Fibroblast of lung (primary cell): ENCODE data around the gene PGGT1B. TPM values are rescaled to one million over a fixed set of nuclear protein-coding genes. Genes with fewer than 3 reads are reported as not detected.
A peak's percentile ranks its signal among the peaks of the same experiment; 100 is the strongest.

Experiments used
- DNase-seq, 2 donors: peaks; one replicate each; pipeline versions ENCODE4 v3.0.0 to v3.0.0-alpha.2; 2010; ENCODE audit warnings: low read depth in 2 of 2
- H2AFZ ChIP-seq: 2 replicates; pipeline ENCODE4 v1.5.1; 2012; ENCODE audit warnings: low read length, control low read depth, inconsistent platforms
- H3K27ac ChIP-seq: 2 replicates; pipeline ENCODE4 v1.5.1; 2011; ENCODE audit warnings: low read length, control low read depth; ENCODE audit not compliant: insufficient read depth
- H3K27me3 ChIP-seq: 2 replicates; pipeline ENCODE4 v1.5.1; 2011; ENCODE audit warnings: mild to moderate bottlenecking, low read length; ENCODE audit not compliant: control insufficient read depth, insufficient read depth
- H3K36me3 ChIP-seq: 2 replicates; pipeline ENCODE4 v1.5.1; 2011; ENCODE audit warnings: low read length; ENCODE audit not compliant: control insufficient read depth, insufficient read depth
- H3K4me1 ChIP-seq: 2 replicates; pipeline ENCODE4 v1.5.1; 2011; ENCODE audit warnings: low read length; ENCODE audit not compliant: control insufficient read depth, insufficient read depth; ENCODE audit errors: extremely low read depth
- H3K4me2 ChIP-seq: 2 replicates; pipeline ENCODE4 v1.5.1; 2011; ENCODE audit warnings: low read length, control low read depth; ENCODE audit not compliant: insufficient read depth; ENCODE audit errors: extremely low read depth
- H3K4me3 ChIP-seq, 4 experiments: fragments of 200-600 bp in 1 of 4; sonication (generic) in 1 of 4; replicated peaks in 1 of 4; 2 replicates each; pipeline ENCODE4 v1.5.1; 2011 to 2016; ENCODE audit warnings: low read length in 4 of 4, low read depth in 3 of 4, mild to moderate bottlenecking in 3 of 4, control low read depth in 2 of 4, inconsistent platforms in 1 of 4, mixed read lengths in 1 of 4; ENCODE audit not compliant: insufficient read depth in 1 of 4; ENCODE audit errors: control extremely low read depth in 1 of 4
- H3K79me2 ChIP-seq: 2 replicates; pipeline ENCODE4 v1.5.1; 2012; ENCODE audit warnings: mild to moderate bottlenecking, low read length, inconsistent platforms; ENCODE audit not compliant: control insufficient read depth, insufficient read depth
- H3K9ac ChIP-seq: 2 replicates; pipeline ENCODE4 v1.5.1; 2011; ENCODE audit warnings: mild to moderate bottlenecking, low read length, control low read depth; ENCODE audit not compliant: insufficient read depth
- H3K9me3 ChIP-seq: 2 replicates; pipeline ENCODE4 v1.5.1; 2012; ENCODE audit warnings: low read depth, low read length; ENCODE audit not compliant: control insufficient read depth, insufficient read depth
- H4K20me1 ChIP-seq: 2 replicates; pipeline ENCODE4 v1.5.1; 2011; ENCODE audit warnings: low read length; ENCODE audit not compliant: control insufficient read depth, insufficient read depth; ENCODE audit errors: extremely low read depth
- EZH2 ChIP-seq: IDR thresholded peaks from 2 replicates; pipeline ENCODE4 v1.5.1; 2012; ENCODE audit warnings: low read length, control low read depth, mild to moderate bottlenecking; ENCODE audit errors: missing control alignments
- polyA minus RNA-seq: library from RNA; depleted of rRNA, polyadenylated mRNA; stranded (reverse); fragments of >200 nt; gene quantifications from 2 replicates; pipeline ENCODE4 v1.2.3, GENCODE V29; 2011; ENCODE audit warnings: low replicate concordance
- polyA plus RNA-seq, 2 donors: library from polyadenylated mRNA; depleted of rRNA in 1 of 2; stranded (reverse) in 1 of 2; unstranded in 1 of 2; fragments of >200 nt; gene quantifications; 2 replicates each; pipeline ENCODE4 v1.2.1, GENCODE V29; 2011 to 2012; ENCODE audit warnings: missing spikeins in 1 of 2
- total RNA-seq: library from RNA; depleted of rRNA; stranded (reverse); fragments of >200 nt; gene quantifications from 2 replicates; pipeline ENCODE4 v1.2.1, GENCODE V29; 2014
- TF ChIP-seq, protein P1 (sequence below), 2 donors: IDR thresholded peaks in 1 of 2; conservative IDR thresholded peaks in 1 of 2; 1 replicate in 1 of 2; 2 replicates in 1 of 2; pipeline ENCODE4 v1.5.1; 2011 to 2012; ENCODE audit warnings: low read length in 2 of 2, control low read depth in 1 of 2, inconsistent platforms in 1 of 2, low read depth in 1 of 2, mild to moderate bottlenecking in 1 of 2

Gene PGGT1B
- total RNA-seq (12.4 and 13.6 TPM in 2 replicates), polyA plus RNA-seq (1.9 and 2.5 TPM in 2 replicates), polyA minus RNA-seq (11.4 and 30.1 TPM in 2 replicates)
- 12.6 and 13.5 TPM in 2 replicates for polyA plus RNA-seq (2012)

DNA sequence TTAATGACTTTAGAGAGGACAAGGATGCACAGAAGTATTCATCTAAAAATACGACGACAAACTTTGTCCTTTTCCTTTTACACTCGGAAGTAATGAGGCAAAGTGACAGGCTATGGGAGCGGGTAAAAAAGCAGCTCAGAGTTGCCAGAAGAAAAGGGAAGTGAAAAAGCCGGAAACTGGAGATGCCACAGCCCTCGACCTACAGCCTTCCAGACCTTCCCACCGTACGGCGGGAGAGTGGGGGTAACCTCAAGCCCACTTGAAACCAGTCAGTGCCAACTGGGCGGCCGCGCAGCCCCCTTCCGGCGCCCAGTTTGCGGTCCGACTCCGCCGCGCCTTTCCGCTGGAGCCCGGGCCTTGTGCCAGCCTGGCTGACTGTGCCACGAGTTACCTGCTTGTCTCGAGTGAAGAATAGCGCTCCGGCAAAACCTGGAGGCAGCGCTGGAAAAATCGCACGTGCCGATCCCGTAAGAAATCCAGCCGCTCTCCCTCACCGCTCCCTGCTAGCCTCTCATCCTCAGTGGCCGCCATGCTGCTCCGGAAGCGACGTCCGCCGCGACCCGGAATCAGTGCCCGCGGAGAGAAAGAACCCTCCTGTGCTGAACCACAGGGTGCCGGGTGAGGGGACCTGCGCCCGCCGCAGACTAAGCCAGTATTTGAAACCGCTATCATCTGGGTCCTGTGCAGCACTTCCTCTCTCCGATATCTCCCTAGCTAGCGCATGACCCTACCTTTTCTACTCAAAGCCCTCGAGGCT, at the start of gene PGGT1B:
Gene PGGT1B, minus strand, starts transcription at position 557 of the 757 bp plus-strand sequence. Its CDS starts 26 bp downstream, at position 531.
- H3K36me3 ChIP-seq, result no peaks in the 10 kb centered on the region
- no peaks in the 10 kb centered on the region for H3K27me3 ChIP-seq
- H3K9ac ChIP-seq, result peak within 1 kb of the TSS; percentile 91
- H3K4me2 ChIP-seq, result peak within 1 kb of the TSS; percentile 95
- peaks cover 47% of the 10 kb centered on the region for H3K79me2 ChIP-seq
- peak within 1 kb of the TSS; percentile 89 for H3K27ac ChIP-seq
- no peaks in the 10 kb centered on the region for H3K9me3 ChIP-seq
- peak; percentile 69 to 72 for DNase-seq
- peaks cover 2% of the 10 kb centered on the region for H4K20me1 ChIP-seq
- peaks cover 3% of the 10 kb centered on the region for H3K4me1 ChIP-seq
- no peak for TF ChIP-seq EZH2
- TF ChIP-seq, protein P1, sequence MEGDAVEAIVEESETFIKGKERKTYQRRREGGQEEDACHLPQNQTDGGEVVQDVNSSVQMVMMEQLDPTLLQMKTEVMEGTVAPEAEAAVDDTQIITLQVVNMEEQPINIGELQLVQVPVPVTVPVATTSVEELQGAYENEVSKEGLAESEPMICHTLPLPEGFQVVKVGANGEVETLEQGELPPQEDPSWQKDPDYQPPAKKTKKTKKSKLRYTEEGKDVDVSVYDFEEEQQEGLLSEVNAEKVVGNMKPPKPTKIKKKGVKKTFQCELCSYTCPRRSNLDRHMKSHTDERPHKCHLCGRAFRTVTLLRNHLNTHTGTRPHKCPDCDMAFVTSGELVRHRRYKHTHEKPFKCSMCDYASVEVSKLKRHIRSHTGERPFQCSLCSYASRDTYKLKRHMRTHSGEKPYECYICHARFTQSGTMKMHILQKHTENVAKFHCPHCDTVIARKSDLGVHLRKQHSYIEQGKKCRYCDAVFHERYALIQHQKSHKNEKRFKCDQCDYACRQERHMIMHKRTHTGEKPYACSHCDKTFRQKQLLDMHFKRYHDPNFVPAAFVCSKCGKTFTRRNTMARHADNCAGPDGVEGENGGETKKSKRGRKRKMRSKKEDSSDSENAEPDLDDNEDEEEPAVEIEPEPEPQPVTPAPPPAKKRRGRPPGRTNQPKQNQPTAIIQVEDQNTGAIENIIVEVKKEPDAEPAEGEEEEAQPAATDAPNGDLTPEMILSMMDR (conservative IDR thresholded peaks at IDR 0.05 in 1 of 2, IDR thresholded peaks at IDR 0.05 in 1 of 2; ENCODE audit: low read depth in 1 of 2, low read length in 2 of 2), result peak in 1 of 2 donors; percentile 2
- peak within 1 kb of the TSS; percentile 84 for H2AFZ ChIP-seq
- peak within 1 kb of the TSS; percentile 78 to 93 (median 81) for H3K4me3 ChIP-seq

GRCh38 chr5:115309751-115310370, 47.2 kb upstream of the PGGT1B start:
- Histone ChIP-seq H3K4me1 (no peaks in the 10 kb centered on the region), H3K9me3 (no peaks in the 10 kb centered on the region), H3K4me3 (no peak overlapping the region), H3K79me2 (no peaks in the 10 kb centered on the region), H3K36me3 (no peaks in the 10 kb centered on the region), H3K9ac (no peak overlapping the region), H2AFZ (no peak overlapping the region), H3K27ac (no peak overlapping the region), H4K20me1 (no peaks in the 10 kb centered on the region), H3K4me2 (no peak overlapping the region), H3K27me3 (no peaks in the 10 kb centered on the region)
- no peak for TF ChIP-seq EZH2
- TF ChIP-seq, protein P1 (conservative IDR thresholded peaks at IDR 0.05 in 1 of 2, IDR thresholded peaks at IDR 0.05 in 1 of 2; ENCODE audit: low read depth in 1 of 2, low read length in 2 of 2), result peak; percentile 19 to 44
- peak; percentile 48 to 68 for DNase-seq

- Histone ChIP-seq H3K27me3 (no peaks in the 10 kb centered on the region), H3K79me2 (no peaks in the 10 kb centered on the region), H2AFZ (no peak overlapping the region), H3K9ac (no peak overlapping the region), H3K4me3 (no peak overlapping the region), H3K27ac (no peak overlapping the region), H4K20me1 (no peaks in the 10 kb centered on the region), H3K4me2 (no peak overlapping the region), H3K36me3 (no peaks in the 10 kb centered on the region), H3K9me3 (no peaks in the 10 kb centered on the region), H3K4me1 (no peaks in the 10 kb centered on the region)
- no peak for DNase-seq
- no peak for TF ChIP-seq EZH2
- TF ChIP-seq, protein P1 (conservative IDR thresholded peaks at IDR 0.05 in 1 of 2, IDR thresholded peaks at IDR 0.05 in 1 of 2; ENCODE audit: low read depth in 1 of 2, low read length in 2 of 2), result no peak
These were observed 46.1 kb upstream of the PGGT1B start for GRCh38 chr5:115308815-115309214.
